Parathyroid adenoma (tissue), 2 donors: Measurements from ENCODE around the gene LRRTM3.

Source experiments
- H2AFZ ChIP-seq: fragments of 300-600 bp; sonication (generic); one replicate; pipeline ENCODE4 v1.7.0; 2017; ENCODE audit warnings: antibody characterized with exemption, mild to moderate bottlenecking
- H3K27ac ChIP-seq: fragments of 300-600 bp; sonication (generic); one replicate; pipeline ENCODE4 v1.7.0; 2017
- H3K27me3 ChIP-seq: fragments of 300-600 bp; sonication (generic); one replicate; pipeline ENCODE4 v1.7.0; 2017; ENCODE audit warnings: low read length; ENCODE audit not compliant: control insufficient read depth, insufficient read depth
- H3K36me3 ChIP-seq: fragments of 300-600 bp; sonication (generic); one replicate; pipeline ENCODE4 v1.7.0; 2017; ENCODE audit warnings: low read length; ENCODE audit not compliant: control insufficient read depth, insufficient read depth
- H3K4me1 ChIP-seq: fragments of 300-600 bp; sonication (generic); one replicate; pipeline ENCODE4 v1.7.0; 2017; ENCODE audit warnings: control low read depth
- H3K4me2 ChIP-seq: fragments of 300-600 bp; sonication (generic); one replicate; pipeline ENCODE4 v1.7.0; 2017; ENCODE audit warnings: low read length
- H3K4me3 ChIP-seq: fragments of 300-600 bp; sonication (generic); one replicate; pipeline ENCODE4 v1.7.0; 2017; ENCODE audit warnings: low read depth, low read length
- H3K79me2 ChIP-seq: fragments of 300-600 bp; sonication (generic); one replicate; pipeline ENCODE4 v1.7.0; 2017; ENCODE audit warnings: control low read depth
- H3K9ac ChIP-seq: fragments of 300-600 bp; sonication (generic); one replicate; pipeline ENCODE4 v1.7.0; 2017; ENCODE audit warnings: mild to moderate bottlenecking
- H3K9me3 ChIP-seq: fragments of 300-600 bp; sonication (generic); one replicate; pipeline ENCODE4 v1.7.0; 2017; ENCODE audit warnings: low read length; ENCODE audit not compliant: control insufficient read depth
- TF ChIP-seq, protein P1 (sequence below): fragments of 300-600 bp; sonication (generic); IDR thresholded peaks from one replicate; pipeline ENCODE4 v1.7.0; 2017; ENCODE audit warnings: antibody characterized with exemption, mild to moderate bottlenecking
- donor health status: primary hyperparathyroidism.

LRRTM3 gene

GRCh38 chr10:66916030-66916429 is 9.8 kb upstream of the LRRTM3 start:
- Histone ChIP-seq H3K36me3 (no peaks in the 10 kb centered on the region), H3K4me3 (no peak overlapping the region), H3K9me3 (no peaks in the 10 kb centered on the region), H3K79me2 (no peaks in the 10 kb centered on the region), H3K4me2 (no peak overlapping the region), H3K27me3 (no peaks in the 10 kb centered on the region), H3K9ac (no peak overlapping the region), H3K4me1 (no peaks in the 10 kb centered on the region), H3K27ac (no peak overlapping the region), H2AFZ (no peak overlapping the region)
- TF ChIP-seq, protein P1, sequence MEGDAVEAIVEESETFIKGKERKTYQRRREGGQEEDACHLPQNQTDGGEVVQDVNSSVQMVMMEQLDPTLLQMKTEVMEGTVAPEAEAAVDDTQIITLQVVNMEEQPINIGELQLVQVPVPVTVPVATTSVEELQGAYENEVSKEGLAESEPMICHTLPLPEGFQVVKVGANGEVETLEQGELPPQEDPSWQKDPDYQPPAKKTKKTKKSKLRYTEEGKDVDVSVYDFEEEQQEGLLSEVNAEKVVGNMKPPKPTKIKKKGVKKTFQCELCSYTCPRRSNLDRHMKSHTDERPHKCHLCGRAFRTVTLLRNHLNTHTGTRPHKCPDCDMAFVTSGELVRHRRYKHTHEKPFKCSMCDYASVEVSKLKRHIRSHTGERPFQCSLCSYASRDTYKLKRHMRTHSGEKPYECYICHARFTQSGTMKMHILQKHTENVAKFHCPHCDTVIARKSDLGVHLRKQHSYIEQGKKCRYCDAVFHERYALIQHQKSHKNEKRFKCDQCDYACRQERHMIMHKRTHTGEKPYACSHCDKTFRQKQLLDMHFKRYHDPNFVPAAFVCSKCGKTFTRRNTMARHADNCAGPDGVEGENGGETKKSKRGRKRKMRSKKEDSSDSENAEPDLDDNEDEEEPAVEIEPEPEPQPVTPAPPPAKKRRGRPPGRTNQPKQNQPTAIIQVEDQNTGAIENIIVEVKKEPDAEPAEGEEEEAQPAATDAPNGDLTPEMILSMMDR = no peak

- Histone ChIP-seq H3K4me2 (no peak overlapping the region), H3K27me3 (no peaks in the 10 kb centered on the region), H2AFZ (no peak overlapping the region), H3K4me1 (no peaks in the 10 kb centered on the region), H3K36me3 (no peaks in the 10 kb centered on the region), H3K27ac (no peak overlapping the region), H3K9me3 (no peaks in the 10 kb centered on the region), H3K9ac (no peak overlapping the region), H3K79me2 (no peaks in the 10 kb centered on the region), H3K4me3 (no peak overlapping the region)
- TF ChIP-seq, protein P1 = no peak
Measured at GRCh38 chr10:66917104-66917503, 8.7 kb upstream of the LRRTM3 start.

DNA sequence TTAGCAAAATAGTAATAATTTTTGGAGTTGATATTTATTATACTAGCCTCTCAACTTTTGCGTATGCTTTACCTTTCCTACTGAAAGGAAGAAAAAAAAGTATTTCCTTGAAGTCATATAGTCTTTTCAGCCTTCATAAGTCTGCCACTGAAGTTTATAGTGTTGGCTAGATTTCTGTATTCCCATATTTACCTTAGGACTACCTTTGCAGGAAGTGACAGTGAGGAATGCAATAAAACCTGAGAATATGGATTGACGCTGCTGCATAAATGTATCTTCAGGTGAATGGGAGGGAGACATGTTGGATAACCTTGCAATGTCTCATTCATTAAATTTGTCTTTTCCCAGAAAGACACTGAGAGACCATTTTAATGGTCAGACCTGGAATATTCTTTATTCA is 6.6 kb upstream of the LRRTM3 start:
- TF ChIP-seq, protein P1 = no peak
- no peak overlapping the region for H3K9ac ChIP-seq
- H3K27ac ChIP-seq = no peak overlapping the region
- H3K79me2 ChIP-seq = no peaks in the 10 kb centered on the region
- H3K4me1 ChIP-seq = no peaks in the 10 kb centered on the region
- no peak overlapping the region for H2AFZ ChIP-seq
- H3K4me3 ChIP-seq = no peak overlapping the region
- no peaks in the 10 kb centered on the region for H3K36me3 ChIP-seq
- H3K27me3 ChIP-seq = no peaks in the 10 kb centered on the region
- H3K4me2 ChIP-seq = no peak overlapping the region
- no peaks in the 10 kb centered on the region for H3K9me3 ChIP-seq

GRCh38 chr10:66924674-66925345 is 1.0 kb upstream of the LRRTM3 start:
- H3K4me3 ChIP-seq = no peak overlapping the region
- no peak overlapping the region for H2AFZ ChIP-seq
- H3K79me2 ChIP-seq = no peaks in the 10 kb centered on the region
- H3K27me3 ChIP-seq = no peaks in the 10 kb centered on the region
- H3K9ac ChIP-seq = no peak overlapping the region
- TF ChIP-seq, protein P1 = no peak
- H3K36me3 ChIP-seq = no peaks in the 10 kb centered on the region
- no peak overlapping the region for H3K27ac ChIP-seq
- no peaks in the 10 kb centered on the region for H3K9me3 ChIP-seq
- no peaks in the 10 kb centered on the region for H3K4me1 ChIP-seq
- H3K4me2 ChIP-seq = no peak overlapping the region

DNA sequence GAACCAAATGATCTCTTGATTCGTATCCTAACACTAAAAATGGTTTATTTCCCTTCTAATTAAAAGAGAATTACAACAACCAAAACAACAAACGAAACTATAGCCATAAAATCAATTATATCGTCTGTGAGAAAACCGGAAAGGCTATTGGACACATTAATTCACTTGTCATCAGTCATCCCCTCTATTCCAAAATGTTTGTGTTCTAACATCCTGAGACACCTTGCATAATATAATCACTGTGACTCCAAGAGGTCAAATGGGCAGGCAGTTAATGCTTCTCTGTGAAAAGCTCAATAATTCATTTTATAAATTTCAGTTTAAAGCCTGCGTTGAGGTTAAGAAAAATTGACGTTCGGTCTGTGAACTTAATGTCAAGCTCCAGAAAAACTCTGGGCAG is 463 bp upstream of the LRRTM3 start:
- TF ChIP-seq, protein P1 = no peak
- no peak overlapping the region for H3K27ac ChIP-seq
- no peaks in the 10 kb centered on the region for H3K9me3 ChIP-seq
- H3K27me3 ChIP-seq = no peaks in the 10 kb centered on the region
- no peaks in the 10 kb centered on the region for H3K36me3 ChIP-seq
- no peak overlapping the region for H2AFZ ChIP-seq
- no peak overlapping the region for H3K4me2 ChIP-seq
- H3K4me3 ChIP-seq = no peak overlapping the region
- H3K4me1 ChIP-seq = no peaks in the 10 kb centered on the region
- no peak overlapping the region for H3K9ac ChIP-seq
- H3K79me2 ChIP-seq = no peaks in the 10 kb centered on the region
